Brain pericyte (primary cell): Measurements from ENCODE around the gene EIF3CL.
"Not testable (repeated sequence)": the region's sequence is repeated elsewhere in the genome, so short reads cannot be mapped to it uniquely, and the experiment has no call there.

Experiments used
- DNase-seq: peaks from one replicate; pipeline ENCODE4 v3.0.0-alpha.2; 2012; ENCODE audit warnings: low read depth, low spot score

EIF3CL gene

DNA sequence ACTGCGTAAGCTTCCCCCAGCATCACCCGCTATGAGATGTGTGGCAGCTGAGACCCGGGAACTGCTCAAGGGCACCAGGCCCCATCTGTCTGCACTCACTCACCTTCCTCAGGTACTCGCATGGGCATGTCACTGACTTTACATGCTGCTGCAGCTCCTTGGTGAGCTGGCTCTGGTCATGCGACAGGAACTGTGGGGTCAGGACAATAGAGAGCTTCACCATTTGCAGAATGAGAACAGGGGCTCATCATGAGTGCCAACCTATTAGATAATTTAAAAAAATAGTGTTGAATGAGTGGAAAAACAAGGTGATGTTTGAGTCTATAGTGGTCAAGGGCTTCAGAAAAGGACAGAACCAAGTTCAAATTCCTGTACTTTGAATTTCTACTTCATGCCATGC is 41.0 kb downstream of the EIF3CL start:
- DNase-seq, result not testable (repeated sequence)

DNA sequence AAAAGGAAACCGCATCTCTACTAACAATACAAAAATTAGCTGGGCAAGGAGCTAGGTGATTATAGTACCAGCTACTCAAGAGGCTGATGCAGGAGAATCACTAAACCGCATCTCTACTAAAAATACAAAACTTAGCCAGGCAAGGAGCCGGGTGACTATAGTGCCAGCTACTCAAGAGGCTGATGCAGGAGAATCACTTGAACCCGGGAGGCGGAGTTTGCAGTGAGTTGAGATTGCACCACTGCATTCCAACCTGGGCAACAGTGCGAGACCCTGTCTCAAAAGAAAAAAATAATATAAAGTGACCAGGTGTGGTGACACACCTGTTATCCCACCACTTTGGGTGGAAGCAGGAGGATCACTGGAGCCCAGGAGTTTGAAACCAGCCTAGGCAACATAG is 65.4 kb downstream of the EIF3CL start:
- DNase-seq, result not testable (repeated sequence)

DNA sequence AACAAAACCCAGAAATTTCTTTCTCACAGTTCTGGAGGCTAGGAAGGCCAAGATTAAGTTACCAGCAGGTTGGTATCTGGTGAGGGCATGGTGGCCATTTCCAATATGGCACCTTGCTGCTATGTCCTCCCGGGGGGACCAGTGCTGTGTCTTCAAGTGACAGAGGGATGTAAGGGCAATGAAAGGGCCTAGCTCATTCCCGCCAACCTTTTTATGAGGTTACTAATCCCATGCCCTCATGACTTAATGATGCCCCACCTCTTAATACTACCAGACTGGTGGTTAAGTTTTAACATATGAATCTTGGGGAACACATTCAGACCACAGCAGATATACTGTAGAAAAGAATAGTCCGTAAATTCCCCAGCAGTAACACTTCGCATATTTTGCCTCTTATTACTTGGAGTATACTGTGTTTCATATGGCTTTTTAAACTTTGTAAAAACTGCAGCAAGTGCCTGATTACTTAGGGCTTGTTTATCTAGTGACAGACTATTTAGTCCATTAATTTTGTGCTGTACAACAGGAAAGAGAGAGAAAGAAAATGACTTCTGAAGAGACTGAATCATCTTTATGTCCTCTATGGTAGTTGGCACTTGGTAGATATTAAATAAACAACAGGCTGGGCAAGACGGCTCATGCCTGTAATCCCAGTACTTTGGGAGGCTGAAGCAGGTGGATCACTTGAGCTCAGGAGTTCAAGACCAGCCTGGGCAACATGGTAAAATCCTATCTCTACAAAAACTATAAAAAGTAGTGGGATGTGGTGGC is 66.5 kb downstream of the EIF3CL start:
- DNase-seq, result not testable (repeated sequence)

DNA sequence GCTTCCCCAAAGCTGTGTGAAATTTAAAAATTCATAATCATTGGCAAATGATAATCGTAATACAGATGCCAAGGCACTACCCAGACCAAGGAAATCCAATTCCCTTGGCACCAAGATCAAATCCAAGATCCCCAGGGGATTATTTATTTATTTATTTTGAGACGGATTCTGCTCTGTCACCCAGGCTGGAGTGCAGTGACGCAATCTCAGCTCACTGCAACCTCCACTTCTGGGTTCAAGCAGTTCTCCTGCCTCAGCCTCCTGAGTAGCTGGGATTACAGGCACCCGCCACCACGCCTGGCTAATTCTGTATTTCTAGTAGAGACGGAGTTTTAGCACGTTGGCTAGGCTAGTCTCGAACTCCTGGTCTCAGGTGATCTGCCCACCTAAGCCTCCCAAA is 68.0 kb downstream of the EIF3CL start:
- not testable (repeated sequence) for DNase-seq

DNA sequence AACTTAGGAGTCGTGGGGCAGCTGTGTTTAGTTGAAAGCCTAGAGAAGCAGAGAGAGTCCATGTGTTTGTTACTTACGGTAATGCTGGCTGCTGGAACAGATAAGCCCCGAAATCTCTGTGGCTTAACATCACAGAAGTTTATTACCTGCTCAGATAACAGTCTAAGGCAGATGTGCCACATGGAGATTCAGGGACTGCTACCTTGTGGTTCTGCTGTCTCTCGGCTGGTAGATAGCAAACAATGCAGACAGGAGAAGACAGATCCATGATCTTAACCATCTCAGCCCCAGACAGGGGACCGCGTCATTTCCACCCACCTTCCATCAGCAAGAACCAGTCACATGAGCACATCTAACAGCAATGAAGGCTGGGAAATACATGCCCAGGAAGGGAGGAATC is 71.0 kb downstream of the EIF3CL start:
- DNase-seq, result not testable (repeated sequence)

DNA sequence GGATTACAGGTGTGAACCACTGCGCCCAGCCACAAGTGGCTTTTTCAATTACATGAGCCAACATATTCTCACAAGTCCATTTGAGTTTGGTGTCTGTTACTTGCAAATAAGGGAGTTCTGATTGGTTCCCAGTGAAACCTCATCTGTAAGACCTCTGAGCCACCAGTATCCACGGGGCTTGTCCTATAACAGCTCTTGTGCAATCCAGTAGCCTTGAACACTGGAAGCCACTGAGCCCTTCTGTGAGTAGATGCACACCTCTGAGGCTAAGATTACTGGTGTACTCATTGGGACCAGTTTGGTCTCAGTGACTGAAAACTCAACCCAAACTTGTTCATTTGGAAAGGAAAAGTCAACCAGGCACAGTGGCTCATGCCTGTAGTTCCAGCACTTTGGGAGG is 72.7 kb downstream of the EIF3CL start:
- DNase-seq, result not testable (repeated sequence)

DNA sequence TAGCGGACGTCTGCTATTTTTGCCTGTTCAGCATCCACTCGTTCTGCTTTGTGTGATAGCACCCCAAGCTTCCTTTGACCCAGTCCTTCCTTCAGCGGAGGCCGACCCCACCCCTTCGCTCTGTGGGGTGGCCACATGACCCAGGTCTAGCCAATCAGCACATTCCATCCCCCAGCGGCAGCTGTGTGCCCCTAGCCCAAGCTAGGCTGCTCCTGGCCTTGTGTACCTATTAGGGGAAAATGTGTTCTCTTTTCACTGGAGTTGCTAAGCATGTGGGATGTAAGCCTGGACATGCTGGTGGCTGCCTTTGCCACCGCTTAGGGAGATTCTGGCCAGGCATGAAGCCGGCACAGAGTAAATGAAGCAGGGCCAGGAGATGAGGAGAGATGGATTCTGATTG is 73.4 kb downstream of the EIF3CL start:
- not testable (repeated sequence) for DNase-seq
